Spinal cord (tissue), 10 donors: ENCODE data around the gene OAS1. TPM values are rescaled to one million over a fixed set of nuclear protein-coding genes. Genes with fewer than 3 reads are reported as not detected.
A peak's percentile ranks its signal among the peaks of the same experiment; 100 is the strongest.
"Not testable (repeated sequence)": the region's sequence is repeated elsewhere in the genome, so short reads cannot be mapped to it uniquely, and the experiment has no call there.

Source experiments
- DNase-seq, 6 donors: peaks; one replicate each; pipeline versions ENCODE4 v3.0.0 to v3.0.0-alpha.2; 2013 to 2015; ENCODE audit warnings: low spot score in 6 of 6, low read depth in 4 of 6
- H3K27ac ChIP-seq: one replicate; pipeline ENCODE4 v1.5.1; 2013; ENCODE audit warnings: low read depth, low read length, control low read depth
- H3K27me3 ChIP-seq: one replicate; pipeline ENCODE4 v1.6.1; 2013; ENCODE audit warnings: low read length; ENCODE audit not compliant: control insufficient read depth, insufficient read depth
- H3K36me3 ChIP-seq: one replicate; pipeline ENCODE4 v1.6.1; 2013; ENCODE audit warnings: low read length; ENCODE audit not compliant: control insufficient read depth, insufficient read depth
- H3K4me1 ChIP-seq: one replicate; pipeline ENCODE4 v1.6.1; 2013; ENCODE audit warnings: low read length; ENCODE audit not compliant: control insufficient read depth, insufficient read depth
- H3K4me3 ChIP-seq: one replicate; pipeline ENCODE4 v1.5.1; 2013; ENCODE audit warnings: low read depth, low read length, control low read depth
- H3K9me3 ChIP-seq: one replicate; pipeline ENCODE4 v1.6.1; 2013; ENCODE audit warnings: low read length; ENCODE audit not compliant: control insufficient read depth, insufficient read depth
- WGBS: methylation state at CpG from one replicate; pipeline ENCODE4 v1.1.5; 2013; ENCODE audit warnings: missing lambda C conversion rate; ENCODE audit not compliant: insufficient coverage; 5-methylcytosine and 5-hydroxymethylcytosine counted together
- polyA plus RNA-seq, 2 donors: library from polyadenylated mRNA; unstranded; fragments of 120-200 nt; gene quantifications; one replicate each; pipeline ENCODE4 v1.2.1, GENCODE V29; 2013; ENCODE audit not compliant: insufficient read length in 2 of 2
- total RNA-seq, 2 donors: library from RNA; depleted of rRNA in 1 of 2; stranded (reverse); fragments of 120-200 nt in 1 of 2; fragments of >200 nt in 1 of 2; gene quantifications; one replicate each; pipeline versions ENCODE4 v1.2.3 to v1.2.4, GENCODE V29; 2013 to 2014
- donor health status: healthy.

Gene OAS1
- total and polyA plus RNA-seq, 4 donors, result 5.3 to 14.5 (median 10.0) TPM

DNA sequence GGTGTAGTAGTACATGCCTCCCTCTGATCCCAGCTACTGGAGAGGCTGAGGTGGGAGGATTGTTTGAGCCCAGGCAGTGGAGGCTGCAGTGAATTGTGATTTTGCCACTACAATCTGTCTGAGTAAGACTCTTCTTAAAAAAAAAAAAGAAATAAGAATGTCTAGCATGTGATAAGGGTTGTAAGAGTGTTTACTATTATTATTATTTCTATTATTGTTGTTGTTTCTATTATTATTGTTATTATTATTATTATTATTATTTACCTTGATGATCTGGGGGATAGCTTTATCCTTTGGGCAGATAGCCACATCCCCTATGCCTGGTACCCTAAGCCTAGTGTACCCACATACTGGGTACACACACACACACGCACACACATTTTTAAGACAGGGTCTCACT is 35.8 kb downstream of the OAS1 start:
- no peak overlapping the region for H3K4me3 ChIP-seq
- H3K36me3 ChIP-seq, result peaks cover 3% of the 10 kb centered on the region
- peaks cover 13% of the 10 kb centered on the region for H3K4me1 ChIP-seq
- no peaks in the 10 kb centered on the region for H3K27me3 ChIP-seq
- WGBS, result no CpG with 5 or more reads among the region's 1 CpG
- H3K9me3 ChIP-seq, result peaks cover 2% of the 10 kb centered on the region
- no peak for DNase-seq
- H3K27ac ChIP-seq, result no peak overlapping the region

DNA sequence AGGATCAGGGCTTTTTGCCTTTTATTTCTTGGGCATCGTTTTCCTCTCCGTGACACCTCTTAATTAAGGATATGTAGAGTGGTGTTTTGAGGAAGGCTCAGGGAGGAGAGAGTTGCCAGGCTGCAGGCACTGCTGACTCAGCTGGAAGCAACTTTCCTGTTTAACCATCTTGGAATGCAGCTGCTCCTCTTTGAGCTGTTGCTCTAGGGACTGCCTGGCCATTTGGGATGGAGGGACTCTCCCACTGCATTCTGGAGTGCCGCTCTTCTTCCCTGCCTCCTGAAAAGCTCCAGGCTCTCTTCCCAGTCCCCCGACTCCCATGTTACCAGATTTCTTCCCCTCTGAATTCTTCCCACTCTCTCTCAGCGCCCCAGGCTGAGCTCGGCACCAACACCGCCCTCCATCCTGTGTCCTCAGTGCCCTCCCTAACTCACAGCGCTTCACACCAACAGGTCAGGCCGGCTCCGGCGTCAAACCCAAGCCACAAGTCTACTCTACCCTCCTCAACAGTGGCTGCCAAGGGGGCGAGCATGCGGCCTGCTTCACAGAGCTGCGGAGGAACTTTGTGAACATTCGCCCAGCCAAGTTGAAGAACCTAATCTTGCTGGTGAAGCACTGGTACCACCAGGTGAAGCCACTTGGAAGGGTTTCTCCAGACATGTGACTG is 37.4 kb downstream of the OAS1 start:
- WGBS, result 92% methylated on average over 15 of the region's 15 CpGs
- Histone ChIP-seq H3K27me3 (no peaks in the 10 kb centered on the region), H3K27ac (no peak overlapping the region), H3K36me3 (peaks cover 3% of the 10 kb centered on the region), H3K4me3 (no peak overlapping the region), H3K4me1 (peaks cover 4% of the 10 kb centered on the region), H3K9me3 (peaks cover 2% of the 10 kb centered on the region)
- DNase-seq, result no peak

DNA sequence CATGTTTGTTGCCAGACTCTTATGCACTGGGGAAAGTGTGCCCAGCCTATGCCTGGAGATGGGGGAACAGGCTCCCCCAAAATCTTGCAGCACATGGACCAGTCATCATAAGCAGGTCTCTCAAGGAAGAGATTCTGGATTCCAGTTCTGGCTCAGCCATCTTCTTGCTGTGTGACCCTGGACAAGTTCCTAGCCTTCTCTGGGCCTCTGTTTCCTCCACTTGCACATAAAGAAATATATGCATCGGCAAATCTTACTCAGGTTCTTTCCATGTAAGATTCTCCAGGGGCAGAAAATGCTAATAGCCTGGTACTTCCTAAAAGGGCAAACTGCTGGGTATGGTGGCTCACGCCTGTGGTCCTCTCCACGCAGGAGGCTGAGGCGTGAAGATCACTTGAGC is 38.8 kb downstream of the OAS1 start:
- Histone ChIP-seq H3K4me1 (no peaks in the 10 kb centered on the region), H3K27me3 (no peaks in the 10 kb centered on the region), H3K27ac (no peak overlapping the region), H3K9me3 (peaks cover 2% of the 10 kb centered on the region), H3K36me3 (peaks cover 3% of the 10 kb centered on the region), H3K4me3 (no peak overlapping the region)
- no peak for DNase-seq
- WGBS, result 100% methylated on average over 2 of the region's 4 CpGs

DNA sequence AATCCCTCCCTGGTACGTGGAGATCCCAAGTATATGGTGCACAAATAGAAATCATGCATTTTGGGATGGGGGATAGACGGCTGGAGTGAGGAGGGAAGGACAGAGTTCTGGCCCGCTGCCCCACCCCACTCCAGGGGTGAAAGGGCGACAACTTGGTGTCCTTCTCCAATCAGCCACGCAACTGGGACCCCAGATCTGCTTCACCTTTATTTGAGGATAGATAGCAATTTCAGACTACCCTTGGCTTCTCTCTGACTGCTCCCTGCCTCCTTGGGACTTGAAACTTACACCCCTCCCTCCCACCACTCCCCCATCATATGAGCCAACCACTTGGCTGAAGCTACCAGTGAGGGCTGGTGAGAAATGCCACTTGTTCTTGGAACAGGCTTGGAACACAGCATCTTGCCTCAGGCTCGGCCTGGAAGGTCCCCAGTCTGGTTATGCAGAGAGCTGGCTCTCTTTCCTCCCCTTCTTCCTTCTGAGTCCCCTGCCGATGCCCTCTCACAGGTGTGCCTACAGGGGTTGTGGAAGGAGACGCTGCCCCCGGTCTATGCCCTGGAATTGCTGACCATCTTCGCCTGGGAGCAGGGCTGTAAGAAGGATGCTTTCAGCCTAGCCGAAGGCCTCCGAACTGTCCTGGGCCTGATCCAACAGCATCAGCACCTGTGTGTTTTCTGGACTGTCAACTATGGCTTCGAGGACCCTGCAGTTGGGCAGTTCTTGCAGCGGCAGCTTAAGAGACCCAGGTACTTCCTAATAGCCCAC is 39.7 kb downstream of the OAS1 start:
- 92% methylated on average over 9 of the region's 14 CpGs for WGBS

DNA sequence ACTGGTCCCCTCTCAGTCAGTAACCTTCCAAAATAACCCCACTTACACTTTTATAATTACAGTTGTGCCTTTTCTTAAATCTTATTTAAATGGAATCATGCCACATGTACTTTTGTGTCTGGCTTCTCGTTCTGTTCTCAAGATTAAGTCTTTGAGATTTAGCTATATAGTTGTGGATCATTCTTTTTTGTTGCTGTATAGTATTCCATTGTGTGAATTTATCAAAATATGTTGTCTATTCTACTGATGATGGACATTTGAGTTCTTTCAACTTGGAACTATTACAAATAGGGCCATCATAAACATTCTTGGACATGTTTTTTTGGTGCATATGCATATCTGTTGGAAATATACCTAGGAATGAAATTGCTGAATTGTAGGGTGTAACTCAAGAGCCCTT is 40.6 kb downstream of the OAS1 start:
- H3K36me3 ChIP-seq, result peaks cover 3% of the 10 kb centered on the region
- peaks cover 3% of the 10 kb centered on the region for H3K9me3 ChIP-seq
- H3K27ac ChIP-seq, result no peak overlapping the region
- no peaks in the 10 kb centered on the region for H3K4me1 ChIP-seq
- H3K4me3 ChIP-seq, result no peak overlapping the region
- no peak for DNase-seq
- H3K27me3 ChIP-seq, result no peaks in the 10 kb centered on the region
- no CpG with 5 or more reads among the region's 1 CpG for WGBS

More for the DNA sequence above, 39.7 kb downstream of the OAS1 start:
- peaks cover 2% of the 10 kb centered on the region for H3K9me3 ChIP-seq
- H3K27ac ChIP-seq, result no peak overlapping the region
- H3K4me1 ChIP-seq, result no peaks in the 10 kb centered on the region
- peak in 1 of 6 donors; percentile 54 for DNase-seq
- no peak overlapping the region for H3K4me3 ChIP-seq
- H3K27me3 ChIP-seq, result no peaks in the 10 kb centered on the region
- H3K36me3 ChIP-seq, result peaks cover 3% of the 10 kb centered on the region

DNA sequence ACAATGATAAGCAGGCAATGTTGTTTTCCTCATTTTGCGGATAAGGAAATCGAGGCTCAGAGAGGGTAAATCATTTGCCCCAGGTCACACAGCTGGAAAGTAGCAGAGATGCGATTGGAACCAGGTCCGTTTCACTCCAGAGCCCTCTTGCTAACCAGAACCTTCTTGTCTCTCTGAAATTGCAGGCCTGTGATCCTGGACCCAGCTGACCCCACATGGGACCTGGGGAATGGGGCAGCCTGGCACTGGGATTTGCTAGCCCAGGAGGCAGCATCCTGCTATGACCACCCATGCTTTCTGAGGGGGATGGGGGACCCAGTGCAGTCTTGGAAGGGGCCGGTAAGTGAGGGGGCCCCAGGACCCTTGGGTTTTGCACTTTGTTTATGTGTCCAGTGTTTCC is 41.0 kb downstream of the OAS1 start:
- H3K36me3 ChIP-seq, result peaks cover 3% of the 10 kb centered on the region
- H3K4me3 ChIP-seq, result no peak overlapping the region
- WGBS, result 100% methylated on average over 5 of the region's 5 CpGs
- peaks cover 3% of the 10 kb centered on the region for H3K9me3 ChIP-seq
- DNase-seq, result no peak
- no peak overlapping the region for H3K27ac ChIP-seq
- no peaks in the 10 kb centered on the region for H3K27me3 ChIP-seq
- no peaks in the 10 kb centered on the region for H3K4me1 ChIP-seq

DNA sequence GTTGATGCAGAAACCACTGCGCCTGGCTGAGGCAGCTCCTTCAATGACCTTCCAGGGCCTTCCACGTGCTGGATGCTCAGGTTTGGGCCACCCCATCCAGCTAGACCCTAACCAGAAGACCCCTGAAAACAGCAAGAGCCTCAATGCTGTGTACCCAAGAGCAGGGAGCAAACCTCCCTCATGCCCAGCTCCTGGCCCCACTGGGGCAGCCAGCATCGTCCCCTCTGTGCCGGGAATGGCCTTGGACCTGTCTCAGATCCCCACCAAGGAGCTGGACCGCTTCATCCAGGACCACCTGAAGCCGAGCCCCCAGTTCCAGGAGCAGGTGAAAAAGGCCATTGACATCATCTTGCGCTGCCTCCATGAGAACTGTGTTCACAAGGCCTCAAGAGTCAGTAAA is 42.0 kb downstream of the OAS1 start:
- no peaks in the 10 kb centered on the region for H3K27me3 ChIP-seq
- no peaks in the 10 kb centered on the region for H3K4me1 ChIP-seq
- peaks cover 3% of the 10 kb centered on the region for H3K9me3 ChIP-seq
- no peak overlapping the region for H3K27ac ChIP-seq
- no peak overlapping the region for H3K4me3 ChIP-seq
- 92% methylated on average over 7 of the region's 7 CpGs for WGBS
- DNase-seq, result no peak
- peaks cover 3% of the 10 kb centered on the region for H3K36me3 ChIP-seq

- 75% methylated on average over 8 of the region's 11 CpGs for WGBS
- Histone ChIP-seq H3K27me3 (no peaks in the 10 kb centered on the region), H3K36me3 (no peaks in the 10 kb centered on the region), H3K27ac (no peak overlapping the region), H3K4me3 (no peak overlapping the region), H3K4me1 (no peaks in the 10 kb centered on the region), H3K9me3 (peaks cover 2% of the 10 kb centered on the region)
- no peak for DNase-seq
These were observed 43.9 kb downstream of the OAS1 start for GRCh38 chr12:112950701-112951100.

DNA sequence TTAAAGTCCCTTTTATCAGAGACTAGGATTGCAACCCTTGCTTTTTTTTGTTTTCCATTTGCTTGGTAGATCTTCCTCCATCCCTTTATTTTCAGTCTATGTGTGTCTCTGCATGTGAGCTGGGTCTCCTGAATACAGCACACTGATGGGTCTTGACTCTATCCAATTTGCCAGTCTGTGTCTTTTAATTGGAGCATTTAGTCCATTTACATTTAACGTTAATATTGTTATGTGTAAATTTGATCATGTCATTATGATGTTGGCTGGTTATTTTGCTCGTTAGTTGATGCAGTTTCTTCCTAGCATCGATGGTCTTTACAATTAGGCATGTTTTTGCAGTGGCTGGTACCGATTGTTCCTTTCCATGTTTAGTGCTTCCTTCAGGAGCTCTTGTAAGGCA is 50.4 kb downstream of the OAS1 start:
- H3K36me3 ChIP-seq, H3K9me3 ChIP-seq, H3K27ac ChIP-seq, H3K4me1 ChIP-seq, DNase-seq, H3K4me3 ChIP-seq, H3K27me3 ChIP-seq: not testable (repeated sequence)
- 100% methylated on average over 1 of the region's 4 CpGs for WGBS

DNA sequence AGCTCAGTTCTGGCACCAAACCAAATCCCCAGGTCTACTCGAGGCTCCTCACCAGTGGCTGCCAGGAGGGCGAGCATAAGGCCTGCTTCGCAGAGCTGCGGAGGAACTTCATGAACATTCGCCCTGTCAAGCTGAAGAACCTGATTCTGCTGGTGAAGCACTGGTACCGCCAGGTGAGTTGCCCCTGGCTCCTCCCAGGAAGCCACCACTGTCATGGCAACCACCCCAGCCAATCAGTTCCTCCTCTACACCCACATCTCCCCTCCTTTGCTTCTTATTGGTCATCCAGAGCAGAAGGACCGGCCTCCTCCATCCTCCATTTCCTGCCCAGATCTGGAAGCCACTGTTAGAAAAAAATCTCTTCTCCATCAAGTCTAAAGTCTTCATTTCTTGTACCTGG is 54.3 kb downstream of the OAS1 start:
- Histone ChIP-seq H3K4me3 (no peak overlapping the region), H3K4me1 (peaks cover 7% of the 10 kb centered on the region), H3K27me3 (no peaks in the 10 kb centered on the region), H3K9me3 (no peaks in the 10 kb centered on the region), H3K27ac (no peak overlapping the region), H3K36me3 (peaks cover 4% of the 10 kb centered on the region)
- WGBS, result 81% methylated on average over 7 of the region's 7 CpGs
- DNase-seq, result no peak
